HepG2 (cell line): ENCODE results near the gene PSMC2. TPM values are rescaled to one million over a fixed set of nuclear protein-coding genes. Genes with fewer than 3 reads are reported as not detected.

ENCODE experiments used
- AKNA ChIP-seq: sonication (generic); formaldehyde crosslinking; IDR thresholded peaks from 2 replicates; pipeline ENCODE4 v1.4.0; 2020; ENCODE audit warnings: missing genetic modification reagents, borderline replicate concordance
- GPN1 ChIP-seq: sonication (generic); formaldehyde crosslinking; IDR thresholded peaks from 2 replicates; pipeline ENCODE4 v1.5.1; 2020; ENCODE audit warnings: missing genetic modification reagents, borderline replicate concordance
- MAFK ChIP-seq, 2 experiments: IDR thresholded peaks in 1 of 2; conservative IDR thresholded peaks in 1 of 2; 2 replicates each; pipeline ENCODE4 v1.6.1; 2011; ENCODE audit warnings: improper control_type of control experiment in 2 of 2, low read length in 2 of 2
- MED13 ChIP-seq: sonication (generic); formaldehyde crosslinking; IDR thresholded peaks from 2 replicates; pipeline ENCODE4 v1.5.0; 2020; ENCODE audit warnings: missing genetic modification reagents
- NCOA1 ChIP-seq: sonication (generic); formaldehyde crosslinking; IDR thresholded peaks from 2 replicates; pipeline ENCODE4 v1.9.0; 2021; ENCODE audit warnings: missing genetic modification reagents
- NCOA5 ChIP-seq: sonication (generic); formaldehyde crosslinking; IDR thresholded peaks from 2 replicates; pipeline ENCODE4 v1.4.0; 2020; ENCODE audit warnings: missing genetic modification reagents
- POLR2AphosphoS5 ChIP-seq: IDR thresholded peaks from 2 replicates; pipeline ENCODE4 v1.6.1; 2012; ENCODE audit warnings: low read depth, low read length
- RARG ChIP-seq: sonication (generic); formaldehyde crosslinking; IDR thresholded peaks from 2 replicates; pipeline ENCODE4 v1.4.0; 2020; ENCODE audit warnings: low read depth, mild to moderate bottlenecking, missing genetic modification reagents
- TCF12 ChIP-seq, 2 experiments: fragments of 450-650 bp in 1 of 2; sonication (generic) in 1 of 2; formaldehyde crosslinking in 1 of 2; IDR thresholded peaks; 2 replicates each; pipeline versions ENCODE4 v1.6.1 to v1.8.0; 2017 to 2022; ENCODE audit warnings: antibody characterized with exemption in 1 of 2, mild to moderate bottlenecking in 1 of 2, missing genetic modification reagents in 1 of 2, moderate library complexity in 1 of 2
- TERF1 ChIP-seq: sonication (generic); formaldehyde crosslinking; IDR thresholded peaks from 2 replicates; pipeline ENCODE4 v1.8.0; 2022; ENCODE audit warnings: mild to moderate bottlenecking, missing genetic modification reagents, moderate library complexity
- ZMAT5 ChIP-seq: sonication (generic); formaldehyde crosslinking; IDR thresholded peaks from 2 replicates; pipeline ENCODE4 v1.5.0; 2020; ENCODE audit warnings: mild to moderate bottlenecking, low read depth, missing genetic modification reagents, borderline replicate concordance
- ZNF10 ChIP-seq: sonication (generic); formaldehyde crosslinking; IDR thresholded peaks from 2 replicates; pipeline ENCODE4 v1.4.0; 2020; ENCODE audit warnings: mild to moderate bottlenecking, low read depth, missing genetic modification reagents, borderline replicate concordance
- ZNF337 ChIP-seq: sonication (generic); formaldehyde crosslinking; IDR thresholded peaks from 2 replicates; pipeline ENCODE4 v1.5.1; 2020; ENCODE audit warnings: missing genetic modification reagents, low read depth, mild to moderate bottlenecking, borderline replicate concordance
- ZNF367 ChIP-seq: sonication (generic); formaldehyde crosslinking; IDR thresholded peaks from 2 replicates; pipeline ENCODE4 v1.4.0; 2020; ENCODE audit warnings: missing genetic modification reagents, borderline replicate concordance
- ZNF546 ChIP-seq: sonication (generic); formaldehyde crosslinking; conservative IDR thresholded peaks from 2 replicates; pipeline ENCODE4 v1.8.1; 2023; ENCODE audit warnings: mild to moderate bottlenecking, missing genetic modification reagents
- ZNF788 ChIP-seq: sonication (generic); formaldehyde crosslinking; IDR thresholded peaks from 2 replicates; pipeline ENCODE4 v1.5.0; 2020; ENCODE audit warnings: mild to moderate bottlenecking, missing genetic modification reagents, borderline replicate concordance
- ZSCAN31 ChIP-seq: sonication (generic); formaldehyde crosslinking; IDR thresholded peaks from 2 replicates; pipeline ENCODE4 v1.5.0; 2020; ENCODE audit warnings: low read depth, mild to moderate bottlenecking, missing genetic modification reagents
- ZXDC ChIP-seq: sonication (generic); formaldehyde crosslinking; IDR thresholded peaks from 2 replicates; pipeline ENCODE4 v1.5.0; 2020; ENCODE audit warnings: mild to moderate bottlenecking, missing genetic modification reagents
- polyA plus RNA-seq, 8 experiments: library from polyadenylated mRNA; depleted of rRNA in 3 of 8; stranded (reverse) in 7 of 8; unstranded in 1 of 8; fragments of >200 nt; fragmentation: Illumina TruSeq in 4 of 8; extraction: Trizol in 4 of 8; gene quantifications; 2 replicates each; pipeline versions ENCODE4 v1.2.1 to v1.2.3, GENCODE V29; 2011 to 2016; ENCODE audit warnings: low read depth in 4 of 8, missing spikeins in 1 of 8, mixed read lengths in 1 of 8; ENCODE audit not compliant: insufficient read depth in 1 of 8
- total RNA-seq, 5 experiments: library from RNA; depleted of rRNA; stranded (reverse); fragments of >200 nt; fragmentation: Illumina TruSeq; extraction: Trizol; gene quantifications; 2 replicates each; pipeline ENCODE4 v1.2.3, GENCODE V29; 2016; ENCODE audit warnings: low read depth in 1 of 5

The PSMC2 gene
- total and polyA plus RNA-seq, 2 of the 13 experiments (the other 11 are each of a cell fraction or from before 2014, with no cell fraction given) = 89.9 to 181 TPM

- TF ChIP-seq AKNA (CRISPR knock-in tag) (no peak), ZXDC (CRISPR knock-in tag) (no peak), ZMAT5 (no peak), MAFK (conservative IDR thresholded peaks at IDR 0.05 in 1 of 2, IDR thresholded peaks at IDR 0.05 in 1 of 2; ENCODE audit: low read length in 2 of 2) (peak; percentile 63 to 73), ZNF337 (CRISPR knock-in tag) (peak; percentile 53; the same call in 1 of the 2 replicates), ZNF10 (CRISPR knock-in tag) (no peak), NCOA1 (CRISPR knock-in tag) (no peak), GPN1 (CRISPR knock-in tag) (no peak), ZNF367 (no peak), TERF1 (no peak), ZSCAN31 (CRISPR knock-in tag) (peak; percentile 76; the same call in 1 of the 2 replicates), ZNF788 (peak; percentile 80; the same call in 1 of the 2 replicates), POLR2AphosphoS5 (peak; percentile 93), TCF12 (IDR thresholded peaks at IDR 0.05) (no peak), TCF12 (CRISPR knock-in tag; IDR thresholded peaks at IDR 0.05) (no peak), ZNF546 (CRISPR knock-in tag) (no peak), MED13 (CRISPR knock-in tag) (no peak), RARG (CRISPR knock-in tag) (no peak), NCOA5 (CRISPR knock-in tag) (no peak)
These were observed at the start of gene PSMC2 (continued) for GRCh38 chr7:103347507-103348267.
